Testis (tissue), 3 donors: ENCODE results near the gene SFMBT1. TPM values are rescaled to one million over a fixed set of nuclear protein-coding genes. Genes with fewer than 3 reads are reported as not detected.

Experiments
- DNase-seq: peaks from one replicate; pipeline ENCODE4 v3.0.0-alpha.2; 2019
- H3K27ac ChIP-seq, 2 donors: fragments of 200-600 bp; sonication (generic); one replicate each; pipeline ENCODE4 v1.5.1; 2019
- H3K27me3 ChIP-seq: fragments of 200-600 bp; sonication (generic); one replicate; pipeline ENCODE4 v1.5.1; 2019
- H3K36me3 ChIP-seq: fragments of 200-600 bp; sonication (generic); one replicate; pipeline ENCODE4 v1.5.1; 2017; ENCODE audit warnings: low read depth; ENCODE audit errors: missing control alignments
- H3K4me1 ChIP-seq: fragments of 200-600 bp; sonication (generic); one replicate; pipeline ENCODE4 v1.5.1; 2019
- H3K4me3 ChIP-seq, 2 donors: fragments of 200-600 bp; sonication (generic); one replicate each; pipeline ENCODE4 v1.5.1; 2017 to 2019
- H3K9me3 ChIP-seq: fragments of 200-600 bp; sonication (generic); one replicate; pipeline ENCODE4 v1.5.1; 2017
- POLR2A ChIP-seq: fragments of 450-650 bp; IDR thresholded peaks from one replicate; pipeline ENCODE4 v1.6.1; 2017; ENCODE audit warnings: antibody characterized with exemption, mild to moderate bottlenecking, moderate library complexity
- WGBS, 2 donors: methylation state at CpG; one replicate each; pipeline ENCODE4 v1.1.5; 2018; 5-methylcytosine and 5-hydroxymethylcytosine counted together
- intact Hi-C: fragments of 100-400 bp; cut with DNase I; formaldehyde crosslinking; loops from one replicate; pipeline ENCODE4 v1.15.1; 2023; ENCODE audit warnings: low total_unique reads
- polyA plus RNA-seq: library from polyadenylated mRNA; stranded (reverse); fragments of 350-450 nt; fragmentation: Illumina TruSeq; extraction: RNeasy Lipid Tissue Mini Kit (QIAGEN cat#74804); gene quantifications from one replicate; pipeline ENCODE4 v1.2.3, GENCODE V29; 2014; ENCODE audit warnings: low read depth, low replicate concordance; ENCODE audit not compliant: insufficient read depth
- total RNA-seq, 2 donors: library from RNA; depleted of rRNA; stranded (reverse); fragments of >200 nt; gene quantifications; one replicate each; pipeline ENCODE4 v1.2.3, GENCODE V29; 2016
- TF ChIP-seq, protein P1 (sequence below), 3 experiments: fragments of 450-650 bp in 2 of 3; fragments of 200-600 bp in 1 of 3; sonication (generic) in 1 of 3; IDR thresholded peaks; one replicate each; pipeline ENCODE4 v1.5.1; 2016 to 2019; ENCODE audit warnings: antibody characterized with exemption in 3 of 3, mild to moderate bottlenecking in 2 of 3, moderate library complexity in 1 of 3

SFMBT1 gene
- total and polyA plus RNA-seq, 3 donors from 2014 or later = 82.4 to 158 (median 143) TPM

DNA sequence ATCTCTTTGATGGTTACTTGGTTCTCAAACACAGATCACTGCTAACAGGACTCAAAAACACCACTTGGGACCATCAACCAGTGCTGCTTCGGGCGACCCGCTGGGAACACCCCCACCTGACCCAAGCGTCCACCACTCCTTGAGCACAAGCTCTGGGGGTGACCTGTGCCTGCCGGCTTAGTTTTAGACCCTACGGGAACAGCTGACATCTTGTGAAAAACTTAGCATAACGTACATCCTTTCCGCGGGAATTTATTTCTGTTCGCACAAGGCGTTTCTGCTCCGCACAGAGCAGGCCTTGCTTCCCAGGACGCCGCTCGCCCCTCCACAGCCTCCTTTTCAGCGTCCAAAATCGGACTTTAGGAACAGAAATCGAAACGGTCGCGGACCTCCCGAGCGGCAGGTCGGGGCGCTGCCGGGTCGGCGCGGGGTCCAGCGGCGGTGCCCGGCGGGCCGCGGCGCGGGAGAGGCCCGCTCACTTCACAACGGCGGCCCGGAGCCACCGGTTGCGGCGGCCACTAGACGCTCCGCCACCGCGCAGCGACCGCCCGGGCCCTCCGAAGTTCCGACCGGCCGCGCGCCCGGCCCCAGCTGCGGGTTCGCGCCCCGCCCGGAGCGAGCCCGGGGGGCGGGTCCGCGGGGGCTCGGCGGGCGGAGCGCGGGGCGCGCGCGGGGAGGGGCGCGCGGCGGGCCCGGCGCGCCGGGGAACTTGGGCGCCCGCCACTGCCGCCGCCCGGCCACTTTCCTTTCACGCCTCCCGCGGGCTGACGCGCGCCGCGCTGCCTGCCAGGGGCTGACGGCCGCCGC lies 959 bp downstream of the SFMBT1 start:
- intact Hi-C loops = no loop called here
- H3K4me3 ChIP-seq = peak overlapping the region; percentile 63 to 82
- WGBS, 2 donors = 0 to 1% methylated on average over 35 to 48 of the region's 101 CpGs

GRCh38 chr3:53044371-53044710 lies 1.5 kb downstream of the SFMBT1 start:
- no peaks in the 10 kb centered on the region for H3K27me3 ChIP-seq
- DNase-seq = no peak
- H3K36me3 ChIP-seq = no peaks in the 10 kb centered on the region
- no peak for TF ChIP-seq POLR2A
- TF ChIP-seq, protein P1, sequence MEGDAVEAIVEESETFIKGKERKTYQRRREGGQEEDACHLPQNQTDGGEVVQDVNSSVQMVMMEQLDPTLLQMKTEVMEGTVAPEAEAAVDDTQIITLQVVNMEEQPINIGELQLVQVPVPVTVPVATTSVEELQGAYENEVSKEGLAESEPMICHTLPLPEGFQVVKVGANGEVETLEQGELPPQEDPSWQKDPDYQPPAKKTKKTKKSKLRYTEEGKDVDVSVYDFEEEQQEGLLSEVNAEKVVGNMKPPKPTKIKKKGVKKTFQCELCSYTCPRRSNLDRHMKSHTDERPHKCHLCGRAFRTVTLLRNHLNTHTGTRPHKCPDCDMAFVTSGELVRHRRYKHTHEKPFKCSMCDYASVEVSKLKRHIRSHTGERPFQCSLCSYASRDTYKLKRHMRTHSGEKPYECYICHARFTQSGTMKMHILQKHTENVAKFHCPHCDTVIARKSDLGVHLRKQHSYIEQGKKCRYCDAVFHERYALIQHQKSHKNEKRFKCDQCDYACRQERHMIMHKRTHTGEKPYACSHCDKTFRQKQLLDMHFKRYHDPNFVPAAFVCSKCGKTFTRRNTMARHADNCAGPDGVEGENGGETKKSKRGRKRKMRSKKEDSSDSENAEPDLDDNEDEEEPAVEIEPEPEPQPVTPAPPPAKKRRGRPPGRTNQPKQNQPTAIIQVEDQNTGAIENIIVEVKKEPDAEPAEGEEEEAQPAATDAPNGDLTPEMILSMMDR (IDR thresholded peaks at IDR 0.05) = no peak
- intact Hi-C loops = no loop called here
- H3K4me3 ChIP-seq = peak overlapping the region; percentile 63 to 82
- H3K4me1 ChIP-seq = peaks cover 6% of the 10 kb centered on the region
- 36 to 42% methylated on average over 11 of the region's 11 CpGs for WGBS, 2 donors
- no peaks in the 10 kb centered on the region for H3K9me3 ChIP-seq
- peak overlapping the region; percentile 9 to 90 for H3K27ac ChIP-seq

More for the DNA sequence above, 959 bp downstream of the SFMBT1 start:
- H3K27ac ChIP-seq = peak overlapping the region; percentile 9 to 90
- peaks cover 6% of the 10 kb centered on the region for H3K4me1 ChIP-seq
- H3K36me3 ChIP-seq = no peaks in the 10 kb centered on the region
- DNase-seq = peak; percentile 55
- no peaks in the 10 kb centered on the region for H3K27me3 ChIP-seq
- H3K9me3 ChIP-seq = no peaks in the 10 kb centered on the region
- TF ChIP-seq, protein P1 (IDR thresholded peaks at IDR 0.05) = no peak
- TF ChIP-seq POLR2A = no peak

GRCh38 chr3:53043738-53044137 lies 2.1 kb downstream of the SFMBT1 start:
- intact Hi-C loops = no loop called here
- H3K4me1 ChIP-seq = peaks cover 6% of the 10 kb centered on the region
- TF ChIP-seq, protein P1 (IDR thresholded peaks at IDR 0.05) = no peak
- no peak for TF ChIP-seq POLR2A
- no peaks in the 10 kb centered on the region for H3K9me3 ChIP-seq
- H3K27ac ChIP-seq = no peak overlapping the region
- H3K27me3 ChIP-seq = no peaks in the 10 kb centered on the region
- no peaks in the 10 kb centered on the region for H3K36me3 ChIP-seq
- no peak overlapping the region for H3K4me3 ChIP-seq
- 58 to 70% methylated on average over 2 of the region's 2 CpGs for WGBS, 2 donors
- no peak for DNase-seq

GRCh38 chr3:53042651-53043050 lies 3.2 kb downstream of the SFMBT1 start:
- Histone ChIP-seq H3K36me3 (no peaks in the 10 kb centered on the region), H3K9me3 (no peaks in the 10 kb centered on the region), H3K27me3 (no peaks in the 10 kb centered on the region), H3K4me3 (no peak overlapping the region), H3K27ac (no peak overlapping the region), H3K4me1 (peaks cover 6% of the 10 kb centered on the region)
- DNase-seq = no peak
- intact Hi-C loops = no loop called here
- WGBS, 2 donors = 55 to 68% methylated on average over 3 of the region's 3 CpGs
- TF ChIP-seq POLR2A = no peak
- TF ChIP-seq, protein P1 (IDR thresholded peaks at IDR 0.05) = no peak

GRCh38 chr3:53040351-53040820 lies 5.5 kb downstream of the SFMBT1 start:
- Histone ChIP-seq H3K27me3 (no peaks in the 10 kb centered on the region), H3K4me1 (peaks cover 6% of the 10 kb centered on the region), H3K9me3 (no peaks in the 10 kb centered on the region), H3K36me3 (no peaks in the 10 kb centered on the region), H3K27ac (no peak overlapping the region), H3K4me3 (no peak overlapping the region)
- intact Hi-C loops = no loop called here
- DNase-seq = no peak
- TF ChIP-seq, protein P1 (IDR thresholded peaks at IDR 0.05) = no peak
